HS-5 (cell line): ENCODE results near the gene PDE9A.

Experiments used
- DNase-seq: peaks from one replicate; pipeline ENCODE4 v3.0.0-alpha.2; 2012; ENCODE audit warnings: low read depth

The PDE9A gene

GRCh38 chr21:42688226-42688840 lies 34.9 kb downstream of the PDE9A start:
- DNase-seq: no peak

GRCh38 chr21:42688841-42689371 lies 35.5 kb downstream of the PDE9A start:
- DNase-seq: no peak

GRCh38 chr21:42690586-42690985 lies 37.2 kb downstream of the PDE9A start:
- no peak for DNase-seq

GRCh38 chr21:42691901-42692559 lies 38.6 kb downstream of the PDE9A start:
- DNase-seq: no peak

- DNase-seq: no peak
These were observed 39.3 kb downstream of the PDE9A start for GRCh38 chr21:42692688-42693087.

- DNase-seq: no peak
These were observed 41.6 kb downstream of the PDE9A start for GRCh38 chr21:42694751-42695696.

- DNase-seq: peak; percentile 6
These were observed 42.4 kb downstream of the PDE9A start for GRCh38 chr21:42695697-42696380.

GRCh38 chr21:42696501-42697040 lies 43.1 kb downstream of the PDE9A start:
- DNase-seq: no peak

GRCh38 chr21:42698733-42699132 lies 45.3 kb downstream of the PDE9A start:
- DNase-seq: no peak

GRCh38 chr21:42699196-42699595 lies 45.8 kb downstream of the PDE9A start:
- DNase-seq: no peak

- no peak for DNase-seq
These were observed 48.5 kb downstream of the PDE9A start for GRCh38 chr21:42701706-42702456.

- no peak for DNase-seq
These were observed 49.3 kb downstream of the PDE9A start for GRCh38 chr21:42702720-42703119.

- no peak for DNase-seq
These were observed 49.9 kb downstream of the PDE9A start for GRCh38 chr21:42703136-42703908.

- no peak for DNase-seq
These were observed 50.5 kb downstream of the PDE9A start for GRCh38 chr21:42703965-42704364.

GRCh38 chr21:42704861-42705260 lies 51.4 kb downstream of the PDE9A start:
- no peak for DNase-seq

- no peak for DNase-seq
These were observed 51.9 kb downstream of the PDE9A start for GRCh38 chr21:42705346-42705745.

GRCh38 chr21:42705746-42706374 lies 52.4 kb downstream of the PDE9A start:
- no peak for DNase-seq

- DNase-seq: no peak
These were observed 53.3 kb downstream of the PDE9A start for GRCh38 chr21:42706765-42707164.

GRCh38 chr21:42707207-42707830 lies 53.9 kb downstream of the PDE9A start:
- DNase-seq: no peak
